Esophagus (tissue), 2 donors: ENCODE measurements around the gene CACNB4. TPM values are rescaled to one million over a fixed set of nuclear protein-coding genes. Genes with fewer than 3 reads are reported as not detected.
A peak's percentile ranks its signal among the peaks of the same experiment; 100 is the strongest.

Experiments
- H3K27ac ChIP-seq, 2 donors: one replicate each; pipeline ENCODE4 v1.5.1; 2013; ENCODE audit warnings: low read depth in 2 of 2, mild to moderate bottlenecking in 2 of 2, inconsistent platforms in 1 of 2, low read length in 1 of 2, moderate library complexity in 1 of 2
- H3K27me3 ChIP-seq, 2 donors: one replicate each; pipeline ENCODE4 v1.6.1; 2013; ENCODE audit warnings: low read length in 2 of 2, control low read depth in 1 of 2, mild to moderate bottlenecking in 1 of 2; ENCODE audit not compliant: insufficient read depth in 2 of 2, control insufficient read depth in 1 of 2
- H3K36me3 ChIP-seq, 2 donors: one replicate each; pipeline ENCODE4 v1.6.1; 2013; ENCODE audit warnings: low read length in 1 of 2; ENCODE audit not compliant: control insufficient read depth in 2 of 2, insufficient read depth in 2 of 2
- H3K4me1 ChIP-seq, 2 donors: one replicate each; pipeline ENCODE4 v1.6.1; 2013; ENCODE audit warnings: low read length in 1 of 2; ENCODE audit not compliant: control insufficient read depth in 2 of 2, insufficient read depth in 2 of 2
- H3K4me3 ChIP-seq, 2 donors: one replicate each; pipeline ENCODE4 v1.5.1; 2013; ENCODE audit warnings: low read length in 2 of 2, mild to moderate bottlenecking in 2 of 2, low read depth in 1 of 2, moderate library complexity in 1 of 2
- H3K9me3 ChIP-seq, 2 donors: one replicate each; pipeline ENCODE4 v1.6.1; 2013; ENCODE audit warnings: mild to moderate bottlenecking in 2 of 2, low read depth in 1 of 2, low read length in 1 of 2, moderate library complexity in 1 of 2; ENCODE audit not compliant: control insufficient read depth in 2 of 2, insufficient read depth in 1 of 2
- WGBS, 2 donors: extraction: QIAGEN DNeasy Blood & Tissue Kit; methylation state at CpG; one replicate each; pipeline ENCODE4 v1.1.7; 2013; 5-methylcytosine and 5-hydroxymethylcytosine counted together
- polyA plus RNA-seq, 2 donors: library from polyadenylated mRNA; stranded (reverse); fragments of 200-250 nt; gene quantifications; one replicate each; pipeline ENCODE4 v1.2.3, GENCODE V29; 2013
- donor health status: healthy with polysubstance abuse.
- donor health status: Bipolar disorder and iron deficiency.

The CACNB4 gene
- polyA plus RNA-seq, 2 donors: 1.2 to 1.3 TPM

GRCh38 chr2:151837926-151838325 lies 260.9 kb downstream of the CACNB4 start:
- H3K4me1 ChIP-seq: no peaks in the 10 kb centered on the region
- H3K9me3 ChIP-seq: no peaks in the 10 kb centered on the region
- 75 to 81% methylated on average over 3 of the region's 3 CpGs for WGBS, 2 donors
- H3K4me3 ChIP-seq: no peak overlapping the region
- H3K36me3 ChIP-seq: no peaks in the 10 kb centered on the region
- H3K27me3 ChIP-seq: no peaks in the 10 kb centered on the region
- H3K27ac ChIP-seq: no peak overlapping the region

- WGBS, 2 donors: 90 to 92% methylated on average over 3 of the region's 3 CpGs
- H3K27me3 ChIP-seq: no peaks in the 10 kb centered on the region
- no peak overlapping the region for H3K4me3 ChIP-seq
- no peak overlapping the region for H3K27ac ChIP-seq
- no peaks in the 10 kb centered on the region for H3K36me3 ChIP-seq
- H3K9me3 ChIP-seq: no peaks in the 10 kb centered on the region
- no peaks in the 10 kb centered on the region for H3K4me1 ChIP-seq
Measured at GRCh38 chr2:151833984-151834383, 264.9 kb downstream of the CACNB4 start.

- H3K27me3 ChIP-seq: no peaks in the 10 kb centered on the region
- WGBS, 2 donors: 87 to 88% methylated on average over 2 of the region's 2 CpGs
- no peaks in the 10 kb centered on the region for H3K36me3 ChIP-seq
- no peaks in the 10 kb centered on the region for H3K9me3 ChIP-seq
- H3K4me1 ChIP-seq: no peaks in the 10 kb centered on the region
- H3K27ac ChIP-seq: no peak overlapping the region
- H3K4me3 ChIP-seq: no peak overlapping the region
Measured at GRCh38 chr2:151830961-151831360, 267.9 kb downstream of the CACNB4 start.

GRCh38 chr2:151828890-151829324 lies 269.9 kb downstream of the CACNB4 start:
- 79 to 82% methylated on average over 5 of the region's 5 CpGs for WGBS, 2 donors
- H3K9me3 ChIP-seq: no peaks in the 10 kb centered on the region
- peak overlapping the region; percentile 26 to 63 for H3K27ac ChIP-seq
- H3K27me3 ChIP-seq: no peaks in the 10 kb centered on the region
- peak overlapping the region in 1 of 2 donors; percentile 85 for H3K4me3 ChIP-seq
- no peaks in the 10 kb centered on the region for H3K4me1 ChIP-seq
- no peaks in the 10 kb centered on the region for H3K36me3 ChIP-seq

GRCh38 chr2:151828143-151828889 lies 270.5 kb downstream of the CACNB4 start, which contains the start of gene ARL5A:
TSS of gene ARL5A (minus strand) at chr2:151828421. CDS start at chr2:151828176, 245 bp downstream.
- H3K4me3 ChIP-seq: peak within 1 kb of the TSS; percentile 85 to 99
- H3K27ac ChIP-seq: peak within 1 kb of the TSS; percentile 92
- no peaks in the 10 kb centered on the region for H3K4me1 ChIP-seq
- H3K9me3 ChIP-seq: no peaks in the 10 kb centered on the region
- WGBS, 2 donors: 1% methylated on average over 49 to 64 of the region's 64 CpGs
- H3K36me3 ChIP-seq: no peaks in the 10 kb centered on the region
- H3K27me3 ChIP-seq: no peaks in the 10 kb centered on the region

GRCh38 chr2:151827564-151828142 lies 271.2 kb downstream of the CACNB4 start:
- peak overlapping the region; percentile 92 for H3K27ac ChIP-seq
- peak overlapping the region; percentile 85 to 99 for H3K4me3 ChIP-seq
- no peaks in the 10 kb centered on the region for H3K27me3 ChIP-seq
- H3K4me1 ChIP-seq: no peaks in the 10 kb centered on the region
- 0 to 1% methylated on average over 38 of the region's 38 CpGs for WGBS, 2 donors
- H3K9me3 ChIP-seq: no peaks in the 10 kb centered on the region
- H3K36me3 ChIP-seq: no peaks in the 10 kb centered on the region

GRCh38 chr2:151826737-151827157 lies 272.1 kb downstream of the CACNB4 start:
- H3K36me3 ChIP-seq: no peaks in the 10 kb centered on the region
- H3K9me3 ChIP-seq: no peaks in the 10 kb centered on the region
- H3K4me1 ChIP-seq: no peaks in the 10 kb centered on the region
- H3K27me3 ChIP-seq: no peaks in the 10 kb centered on the region
- WGBS, 2 donors: 34 to 36% methylated on average over 6 of the region's 6 CpGs
- H3K27ac ChIP-seq: no peak overlapping the region
- H3K4me3 ChIP-seq: peak overlapping the region in 1 of 2 donors; percentile 85

- H3K36me3 ChIP-seq: no peaks in the 10 kb centered on the region
- H3K27me3 ChIP-seq: no peaks in the 10 kb centered on the region
- WGBS, 2 donors: 62 to 63% methylated on average over 2 of the region's 2 CpGs
- H3K4me3 ChIP-seq: no peak overlapping the region
- no peaks in the 10 kb centered on the region for H3K4me1 ChIP-seq
- H3K27ac ChIP-seq: no peak overlapping the region
- H3K9me3 ChIP-seq: no peaks in the 10 kb centered on the region
Measured at GRCh38 chr2:151824886-151825285, 274.0 kb downstream of the CACNB4 start.

GRCh38 chr2:151823651-151824050 lies 275.2 kb downstream of the CACNB4 start:
- Histone ChIP-seq H3K4me1 (no peaks in the 10 kb centered on the region), H3K27ac (peak overlapping the region in 1 of 2 donors; percentile 20), H3K4me3 (no peak overlapping the region), H3K36me3 (no peaks in the 10 kb centered on the region), H3K27me3 (no peaks in the 10 kb centered on the region), H3K9me3 (no peaks in the 10 kb centered on the region)
- WGBS, 2 donors: 53 to 59% methylated on average over 6 of the region's 6 CpGs
